Endothelial cell of umbilical vein (primary cell): ENCODE measurements around the gene KCNMA1. TPM values are rescaled to one million over a fixed set of nuclear protein-coding genes. Genes with fewer than 3 reads are reported as not detected.

Source experiments
- BruUV-seq: library from RNA; stranded (reverse); fragments of 400-500 nt; replicated peaks from 2 replicates; lab custom pipeline; 2021; lab: Mats Ljungman, UMichigan
- CTCF ChIA-PET: fragments of 300-600, 350-600 bp; sonication (Branson Sonifier 250); formaldehyde crosslinking; loops from one replicate; lab custom pipeline; 2021; ENCODE audit warnings: antibody characterized with exemption, inconsistent platforms; lab: Charles Lee
- POLR2A ChIA-PET: fragments of 300-600, 350-600 bp; sonication (Branson Sonifier 250); formaldehyde crosslinking; loops from one replicate; lab custom pipeline; 2021; ENCODE audit warnings: antibody characterized with exemption, inconsistent platforms; lab: Charles Lee
- DNase-seq: peaks from one replicate; pipeline ENCODE4 v3.0.0-alpha.2; 2011; ENCODE audit warnings: low read depth, low spot score
- FAIRE-seq: peaks from 2 replicates; lab custom pipeline; 2011; peaks lifted over from hg19 to GRCh38; lab: Jason Lieb, UNC
- H2AFZ ChIP-seq: 2 replicates; pipeline ENCODE4 v1.6.0; 2012; ENCODE audit warnings: low read depth, low read length, control low read depth, inconsistent platforms
- H3K27ac ChIP-seq: 2 replicates; pipeline ENCODE4 v1.5.1; 2011; ENCODE audit warnings: low read depth, mild to moderate bottlenecking, control low read depth, low read length, moderate library complexity; ENCODE audit not compliant: insufficient read depth
- H3K27me3 ChIP-seq, 2 experiments: 2 replicates each; pipeline versions ENCODE4 v1.6.0 to v1.6.1; 2011; ENCODE audit warnings: low read length in 2 of 2, mixed read lengths in 1 of 2; ENCODE audit not compliant: control insufficient read depth in 2 of 2, insufficient read depth in 2 of 2
- H3K36me3 ChIP-seq, 2 experiments: 2 replicates in 1 of 2; 3 replicates in 1 of 2; pipeline ENCODE4 v1.5.1; 2011; ENCODE audit warnings: low read length in 2 of 2, mild to moderate bottlenecking in 1 of 2, moderate library complexity in 1 of 2; ENCODE audit not compliant: control insufficient read depth in 2 of 2, insufficient read depth in 2 of 2; ENCODE audit errors: extremely low read depth in 1 of 2
- H3K4me1 ChIP-seq: 3 replicates; pipeline ENCODE4 v1.5.1; 2011; ENCODE audit warnings: mild to moderate bottlenecking, low read length; ENCODE audit not compliant: control insufficient read depth, insufficient read depth; ENCODE audit errors: extremely low read depth
- H3K4me2 ChIP-seq: 2 replicates; pipeline ENCODE4 v1.6.1; 2011; ENCODE audit warnings: low read length, control low read depth, mixed read lengths; ENCODE audit not compliant: insufficient read depth
- H3K4me3 ChIP-seq, 3 experiments: fragments of 200-600 bp in 1 of 3; sonication (generic), shearing (Covaris generic) in 1 of 3; replicated peaks in 1 of 3; 2 replicates each; pipeline ENCODE4 v1.5.1; 2011 to 2016; ENCODE audit warnings: control low read depth in 3 of 3, low read length in 3 of 3, mild to moderate bottlenecking in 2 of 3, inconsistent platforms in 1 of 3, low read depth in 1 of 3, moderate library complexity in 1 of 3; ENCODE audit not compliant: insufficient read depth in 1 of 3
- H3K79me2 ChIP-seq: 2 replicates; pipeline ENCODE4 v1.6.0; 2012; ENCODE audit warnings: low read length, inconsistent platforms; ENCODE audit not compliant: control insufficient read depth, insufficient read depth
- H3K9ac ChIP-seq: replicated peaks from 2 replicates; pipeline ENCODE3; 2011; ENCODE audit warnings: low read length, control low read depth; ENCODE audit not compliant: insufficient read depth; ENCODE audit errors: extremely low read depth
- H3K9me1 ChIP-seq: replicated peaks from 3 replicates; pipeline ENCODE4 v1.6.0; 2011; ENCODE audit warnings: mild to moderate bottlenecking, low read length; ENCODE audit not compliant: control insufficient read depth, insufficient read depth; ENCODE audit errors: extremely low read depth
- H3K9me3 ChIP-seq: replicated peaks from 2 replicates; pipeline ENCODE4 v1.5.1; 2012; ENCODE audit warnings: low read length, inconsistent platforms; ENCODE audit not compliant: control insufficient read depth, insufficient read depth
- H4K20me1 ChIP-seq: replicated peaks from 2 replicates; pipeline ENCODE3; 2011; ENCODE audit warnings: mild to moderate bottlenecking, low read length; ENCODE audit not compliant: control insufficient read depth, insufficient read depth; ENCODE audit errors: extremely low read depth
- CTCF ChIP-seq, 2 donors: IDR thresholded peaks; 1 replicate in 1 of 2; 2 replicates in 1 of 2; pipeline ENCODE4 v1.5.1; 2011; ENCODE audit warnings: low read length in 2 of 2, mild to moderate bottlenecking in 2 of 2, moderate library complexity in 2 of 2, control low read depth in 1 of 2, inconsistent platforms in 1 of 2, low read depth in 1 of 2; ENCODE audit not compliant: insufficient read depth in 1 of 2; ENCODE audit errors: extremely low read depth in 1 of 2
- EZH2 ChIP-seq: IDR thresholded peaks from 2 replicates; pipeline ENCODE4 v1.6.1; 2012; ENCODE audit warnings: borderline replicate concordance, low read depth, mild to moderate bottlenecking, moderate library complexity, low read length, inconsistent platforms; ENCODE audit not compliant: severe bottlenecking
- FOS ChIP-seq: IDR thresholded peaks from 2 replicates; pipeline ENCODE4 v1.6.1; 2011; ENCODE audit warnings: mild to moderate bottlenecking, low read length, moderate library complexity, borderline replicate concordance; ENCODE audit not compliant: insufficient read depth
- GATA2 ChIP-seq: IDR thresholded peaks from 2 replicates; pipeline ENCODE4 v1.7.0; 2011; ENCODE audit warnings: low read depth, mild to moderate bottlenecking, moderate library complexity, mixed read lengths, low read length; ENCODE audit not compliant: insufficient read length, insufficient read depth
- JUN ChIP-seq: IDR thresholded peaks from 2 replicates; pipeline ENCODE4 v1.6.1; 2011; ENCODE audit warnings: borderline replicate concordance, low read depth; ENCODE audit not compliant: insufficient read length, insufficient read depth
- MAX ChIP-seq: IDR thresholded peaks from 2 replicates; pipeline ENCODE4 v1.6.1; 2011; ENCODE audit not compliant: insufficient read depth, insufficient read length
- MYC ChIP-seq: IDR thresholded peaks from one replicate; pipeline ENCODE4 v1.6.1; 2011; ENCODE audit warnings: mild to moderate bottlenecking, low read depth, low read length
- POLR2A ChIP-seq: IDR thresholded peaks from 2 replicates; pipeline ENCODE4 v1.6.1; 2012; ENCODE audit warnings: low read depth, mild to moderate bottlenecking, control low read depth, low read length
- POLR2AphosphoS5 ChIP-seq: IDR thresholded peaks from 2 replicates; pipeline ENCODE4 v1.6.1; 2012; ENCODE audit warnings: low read depth, mild to moderate bottlenecking, control low read depth, low read length, moderate library complexity; ENCODE audit not compliant: insufficient read depth
- dilution Hi-C: fragments of 300-500 bp; cut with MboI; formaldehyde crosslinking; loops from one replicate; pipeline ENCODE4 v1.15.0; 2019; ENCODE audit warnings: low sequenced_read_pairs; ENCODE audit not compliant: extremely low pct_ligation_motif_present
- intact Hi-C: fragments of 100-400 bp; cut with micrococcal nuclease; formaldehyde crosslinking; loops from one replicate; pipeline ENCODE4 v1.10.0; 2022
- polyA plus RNA-seq, 4 experiments: library from polyadenylated mRNA; depleted of rRNA in 3 of 4; stranded (reverse) in 3 of 4; unstranded in 1 of 4; fragments of >200 nt; gene quantifications; 2 replicates each; pipeline versions ENCODE4 v1.2.1 to v1.2.3, GENCODE V29; 2011 to 2012; ENCODE audit warnings: missing spikeins in 1 of 4
- total RNA-seq: library from RNA; stranded (reverse); gene quantifications from 2 replicates; pipeline ENCODE4 v1.2.3, GENCODE V29; 2021

KCNMA1 gene
- total and polyA plus RNA-seq, 2 donors (not counting 3 experiments of a cell fraction or from before 2014, with no cell fraction given): 0.10 to 0.82 TPM

- intact Hi-C loops: no loop called here
- H3K79me2 ChIP-seq: no peaks in the 10 kb centered on the region
- ChIA-PET POLR2A (no interaction called here), CTCF (interaction anchor here (0.8 to 2.0 kb wide), 5 partner anchors 11 to 379 kb away, joined by 3 to 5 read pairs (median 3); no protein-coding TSS in a partner anchor)
- peaks cover 8 to 14% of the 10 kb centered on the region in 2 experiments for H3K27me3 ChIP-seq
- no peak for FAIRE-seq
- DNase-seq: no peak
- TF ChIP-seq JUN (no peak), EZH2 (no peak), MYC (no peak), POLR2AphosphoS5 (no peak), GATA2 (no peak), FOS (no peak), POLR2A (no peak), MAX (no peak), CTCF (IDR thresholded peaks at IDR 0.05; ENCODE audit: extremely low read depth in 1 of 2, insufficient read depth in 1 of 2, low read depth in 1 of 2, low read length in 2 of 2) (no peak)
- no peak overlapping the region for H3K4me3 ChIP-seq
- BruUV-seq: no TSS peak
- no peaks in the 10 kb centered on the region for H3K9me1 ChIP-seq
- no peak overlapping the region for H3K27ac ChIP-seq
- no peaks in the 10 kb centered on the region for H3K36me3 ChIP-seq
- no peak overlapping the region for H3K9ac ChIP-seq
- H3K9me3 ChIP-seq: no peaks in the 10 kb centered on the region
- H3K4me2 ChIP-seq: no peak overlapping the region
- H3K4me1 ChIP-seq: peaks cover 4% of the 10 kb centered on the region
- H4K20me1 ChIP-seq: no peaks in the 10 kb centered on the region
- dilution Hi-C loops: no loop called here
- no peak overlapping the region for H2AFZ ChIP-seq
Observed at GRCh38 chr10:77630507-77630848, 7.1 kb downstream of the KCNMA1 start.
